Cardiac atrium fibroblast (primary cell): ENCODE results near the gene DEFB126. TPM values are rescaled to one million over a fixed set of nuclear protein-coding genes. Genes with fewer than 3 reads are reported as not detected.

ENCODE experiments used
- total RNA-seq: library from RNA; depleted of rRNA; stranded (reverse); fragments of >200 nt; gene quantifications from 2 replicates; pipeline ENCODE4 v1.2.3, GENCODE V29; 2015

DEFB126 gene
- total RNA-seq, result not detected in 2 replicates

DNA sequence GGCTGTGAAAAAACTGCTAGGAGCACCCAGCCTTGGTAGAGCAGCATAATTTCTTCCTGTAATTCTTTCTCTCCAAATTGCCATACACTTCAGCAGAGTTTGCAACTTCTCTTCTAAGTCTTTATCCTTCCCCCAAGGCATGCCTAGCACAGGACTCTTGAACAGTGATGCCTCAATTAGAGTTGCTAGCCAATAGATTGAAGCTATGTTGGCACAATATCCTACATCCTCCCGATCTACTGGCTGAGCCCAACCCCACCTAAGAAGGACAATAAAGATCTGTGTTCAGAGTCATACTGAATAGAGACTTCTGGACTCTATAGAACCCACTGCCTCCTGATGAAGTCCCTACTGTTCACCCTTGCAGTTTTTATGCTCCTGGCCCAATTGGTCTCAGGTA is at the start of gene DEFB126:
Gene DEFB126 (plus strand): TSS at position 301 of the 400 bp plus-strand sequence. CDS start 39 bp downstream, at position 340.

GRCh38 chr20:157154-157553 is 14.8 kb downstream of the DEFB126 start, which contains the start of gene DEFB127:
Gene DEFB127 (plus strand): TSS chr20:157454. CDS start chr20:157545, 91 bp downstream.

GRCh38 chr20:189611-190010 is 47.2 kb downstream of the DEFB126 start, which contains the start of gene DEFB128:
Gene DEFB128 (minus strand): TSS chr20:189711. CDS start chr20:189623, 88 bp downstream.

Other genes with a start within 250 kb of the DEFB126 start
- gene DEFB125, start 54.9 kb upstream of the DEFB126 start, total RNA-seq, result not detected in 2 replicates
- gene DEFB127, start 14.9 kb downstream of the DEFB126 start, total RNA-seq, result not detected in 2 replicates
- gene DEFB128, start 47.1 kb downstream of the DEFB126 start, total RNA-seq, result not detected in 2 replicates
- not detected in 2 replicates for gene DEFB129, start 84.7 kb downstream of the DEFB126 start, total RNA-seq
- gene DEFB132, start 115.1 kb downstream of the DEFB126 start, total RNA-seq, result not detected in 2 replicates
- gene C20orf96, start 148.2 kb downstream of the DEFB126 start, total RNA-seq, result 0.16 and 0.72 TPM in 2 replicates
- gene ZCCHC3, start 155.0 kb downstream of the DEFB126 start, total RNA-seq, result 18.0 and 18.8 TPM in 2 replicates
- gene SOX12, start 183.0 kb downstream of the DEFB126 start, total RNA-seq, result 10.0 and 12.8 TPM in 2 replicates
- gene NRSN2, start 204.5 kb downstream of the DEFB126 start, total RNA-seq, result 39.9 and 48.6 TPM in 2 replicates
- 61.6 and 73.7 TPM in 2 replicates for gene TRIB3, start 238.2 kb downstream of the DEFB126 start, total RNA-seq